ENCODE results near the gene TPRKB.
"Not testable (repeated sequence)": the region's sequence is repeated elsewhere in the genome, so short reads cannot be mapped to it uniquely, and the experiment has no call there.

Gene TPRKB

DNA sequence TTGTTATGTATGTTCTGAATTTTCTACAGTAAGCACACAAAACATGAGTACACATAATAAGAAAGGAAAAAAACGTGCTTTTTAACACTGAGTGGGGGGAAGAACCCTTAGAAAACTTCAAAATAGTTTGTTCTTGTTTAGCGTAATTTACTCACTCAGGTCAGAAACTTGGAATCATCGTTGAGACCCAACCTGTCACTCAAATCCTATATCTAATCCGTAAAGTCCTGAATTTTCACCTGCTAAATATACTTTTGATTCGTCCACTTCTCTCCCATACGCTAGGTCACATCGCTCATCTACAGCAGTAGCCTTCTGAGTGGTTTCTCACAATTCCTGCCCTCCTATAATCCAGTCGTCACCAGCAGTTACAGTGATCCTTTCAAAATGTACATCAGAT, 767 bp downstream of the TPRKB start:
- DNase-seq, result no peak

DNA sequence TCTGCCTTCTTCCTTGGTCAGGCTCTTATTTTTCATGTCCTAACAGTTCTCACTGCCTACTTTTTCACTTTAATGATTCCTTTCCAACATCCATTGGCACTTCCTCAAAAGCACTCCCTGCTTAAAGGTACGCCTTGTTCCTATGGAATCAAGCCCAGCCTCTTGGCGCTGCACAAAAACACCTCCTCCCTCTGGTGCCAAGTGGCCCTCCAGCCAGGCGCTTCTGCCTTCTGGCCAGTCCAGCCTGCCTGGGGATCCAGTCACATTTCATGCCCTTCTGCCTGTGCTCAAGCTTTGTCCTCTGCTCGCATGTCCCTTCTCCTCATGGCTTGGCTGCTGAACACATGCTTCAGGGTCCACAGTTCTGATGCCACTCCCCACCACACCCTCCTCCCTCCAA, 6.3 kb downstream of the TPRKB start:
- DNase-seq, result no peak

DNA sequence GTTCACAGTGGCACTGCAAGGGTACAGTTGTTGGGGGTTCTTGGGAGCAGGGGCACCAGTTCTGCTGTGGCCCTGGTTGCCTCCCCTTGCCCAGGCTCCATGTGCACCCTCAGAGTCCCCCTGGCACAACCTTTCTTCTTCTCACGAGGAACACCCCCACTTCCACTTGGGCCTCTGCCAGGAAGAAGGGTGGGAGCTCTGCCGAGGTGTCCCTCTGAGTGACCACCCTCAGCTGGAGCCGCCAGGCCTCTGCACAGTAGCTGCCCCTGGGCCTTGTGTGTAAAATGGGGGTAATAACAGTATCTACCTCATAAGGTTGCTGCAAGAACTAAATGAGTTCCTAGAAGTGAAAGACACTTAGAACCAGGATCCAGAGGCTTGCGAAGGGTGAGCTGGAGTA, 8.4 kb downstream of the TPRKB start:
- no peak for DNase-seq

DNA sequence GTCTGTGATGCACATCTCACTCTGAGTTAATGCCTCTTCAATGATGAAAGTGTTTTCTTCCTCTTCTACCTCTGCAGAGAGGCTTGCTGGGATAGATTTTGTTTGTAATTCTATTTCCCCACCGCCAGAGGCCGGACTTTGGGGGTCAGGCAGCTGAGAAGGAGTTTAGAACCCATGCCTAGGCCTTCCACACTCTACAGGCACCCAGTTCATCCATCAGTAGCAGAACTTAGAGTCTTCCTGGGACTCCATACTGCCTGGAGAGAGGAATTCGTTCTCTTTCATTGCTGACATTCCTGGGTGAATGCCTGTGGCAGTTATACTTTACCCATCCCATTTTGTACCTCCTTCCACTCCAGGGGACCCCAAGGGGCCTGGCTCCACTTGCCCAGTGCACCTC, 9.1 kb downstream of the TPRKB start:
- no peak for DNase-seq

DNA sequence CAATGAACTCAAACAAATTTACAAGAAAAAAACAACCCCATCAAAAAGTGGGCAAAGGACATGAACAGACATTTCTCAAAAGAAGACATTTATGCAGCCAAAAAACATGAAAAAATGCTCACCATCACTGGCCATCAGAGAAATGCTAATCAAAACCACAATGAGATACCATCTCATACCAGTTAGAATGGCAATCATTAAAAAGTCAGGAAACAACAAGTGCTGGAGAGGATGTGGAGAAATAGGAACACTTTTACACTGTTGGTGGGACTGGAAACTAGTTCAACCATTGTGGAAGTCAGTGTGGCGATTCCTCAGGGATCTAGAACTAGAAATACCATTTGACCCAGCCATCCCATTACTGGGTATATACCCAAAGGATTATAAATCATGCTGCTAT, 10.5 kb downstream of the TPRKB start:
- DNase-seq, result not testable (repeated sequence)

DNA sequence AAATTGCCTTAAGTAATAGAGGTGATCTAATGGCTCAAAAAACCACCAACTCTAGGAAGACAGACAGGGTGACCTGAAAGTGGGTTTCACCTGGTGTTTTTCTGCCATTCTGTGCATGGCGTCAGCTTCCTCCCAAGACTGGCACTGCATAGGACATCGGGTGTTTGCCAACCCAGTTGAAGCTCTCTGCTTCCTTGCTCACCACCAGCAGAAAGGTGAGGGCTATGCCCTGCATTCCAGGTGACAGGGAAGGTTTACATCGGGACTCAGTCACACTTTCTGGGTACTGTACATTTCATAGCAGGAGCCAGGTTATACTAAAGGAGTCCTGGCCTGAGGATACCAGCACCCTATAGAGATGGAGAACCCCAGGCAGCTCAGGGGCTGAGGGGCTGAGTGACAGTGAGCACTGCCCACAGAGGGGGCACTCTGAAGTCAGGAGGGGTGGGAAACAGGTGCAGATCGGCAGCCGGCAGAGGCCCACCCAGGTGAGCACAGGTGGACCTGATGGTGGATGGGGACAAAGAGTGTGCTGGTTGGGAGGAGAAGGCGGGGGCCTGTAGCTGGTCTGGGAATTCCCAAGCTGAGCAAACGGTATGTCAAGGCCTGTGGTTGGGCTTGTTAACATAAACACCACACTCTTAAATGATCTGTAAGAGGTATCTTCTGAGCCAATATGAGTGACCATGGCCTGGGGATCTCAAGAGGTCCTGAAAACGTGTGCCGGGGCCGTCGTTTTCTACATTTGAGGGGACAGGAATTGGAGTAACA, 18.1 kb downstream of the TPRKB start:
- no peak for DNase-seq

DNA sequence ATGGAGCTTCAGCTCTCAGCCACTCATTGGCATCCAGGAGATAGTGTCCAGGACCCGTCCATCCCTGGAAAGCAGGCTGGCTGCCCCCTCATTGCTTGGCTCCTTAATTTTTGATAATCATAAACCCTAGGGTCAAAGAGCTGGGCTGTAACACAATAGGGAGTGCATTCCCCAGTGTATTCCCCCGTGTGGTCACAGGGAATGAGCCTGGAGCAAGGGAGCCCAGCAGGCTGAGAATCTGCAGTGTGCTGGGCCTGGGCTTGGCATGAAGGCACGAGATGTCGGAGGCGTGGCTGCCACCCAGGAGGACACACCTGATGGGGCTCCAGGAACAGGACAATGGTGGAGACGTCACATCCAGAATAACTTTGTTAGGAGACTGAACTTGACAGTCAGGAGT, 18.7 kb downstream of the TPRKB start:
- no peak for DNase-seq

DNA sequence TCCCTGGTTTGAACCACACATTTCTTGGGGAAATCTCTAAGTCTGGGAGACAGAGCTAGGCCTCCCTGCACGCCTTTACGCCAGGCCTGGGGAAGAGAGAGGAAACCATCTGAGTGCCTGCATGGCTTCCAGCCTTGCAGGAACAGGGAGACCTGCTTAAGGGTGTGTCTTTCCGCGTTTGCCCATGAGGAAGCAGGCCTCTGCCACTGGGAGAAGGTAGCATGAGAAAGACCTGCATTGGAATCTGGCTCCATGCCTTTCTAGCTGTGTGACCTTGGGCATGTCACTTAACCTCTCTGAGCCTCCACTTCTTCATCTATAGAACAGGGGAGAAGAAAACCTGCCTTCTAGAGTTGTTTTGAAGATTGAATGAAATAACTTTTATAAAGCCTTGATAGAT, 19.4 kb downstream of the TPRKB start:
- not testable (repeated sequence) for DNase-seq

DNA sequence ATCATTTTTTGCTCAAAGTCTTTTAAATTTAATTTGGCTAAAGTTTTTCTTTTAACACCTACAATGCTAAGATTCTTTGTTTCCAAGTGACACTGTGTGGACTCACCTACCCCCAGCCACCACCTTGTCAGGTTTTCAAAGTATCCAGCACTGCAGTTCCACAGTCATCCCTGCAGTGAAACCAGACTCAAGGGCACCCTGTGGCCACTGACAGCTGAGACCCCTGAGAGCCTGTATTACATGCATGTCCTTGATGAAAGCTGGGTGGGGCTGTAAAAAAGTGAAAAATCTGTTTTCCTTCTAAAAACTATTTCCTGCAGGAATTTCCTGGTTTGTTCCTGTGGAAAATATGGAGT, 19.9 kb downstream of the TPRKB start:
- DNase-seq, result no peak

DNA sequence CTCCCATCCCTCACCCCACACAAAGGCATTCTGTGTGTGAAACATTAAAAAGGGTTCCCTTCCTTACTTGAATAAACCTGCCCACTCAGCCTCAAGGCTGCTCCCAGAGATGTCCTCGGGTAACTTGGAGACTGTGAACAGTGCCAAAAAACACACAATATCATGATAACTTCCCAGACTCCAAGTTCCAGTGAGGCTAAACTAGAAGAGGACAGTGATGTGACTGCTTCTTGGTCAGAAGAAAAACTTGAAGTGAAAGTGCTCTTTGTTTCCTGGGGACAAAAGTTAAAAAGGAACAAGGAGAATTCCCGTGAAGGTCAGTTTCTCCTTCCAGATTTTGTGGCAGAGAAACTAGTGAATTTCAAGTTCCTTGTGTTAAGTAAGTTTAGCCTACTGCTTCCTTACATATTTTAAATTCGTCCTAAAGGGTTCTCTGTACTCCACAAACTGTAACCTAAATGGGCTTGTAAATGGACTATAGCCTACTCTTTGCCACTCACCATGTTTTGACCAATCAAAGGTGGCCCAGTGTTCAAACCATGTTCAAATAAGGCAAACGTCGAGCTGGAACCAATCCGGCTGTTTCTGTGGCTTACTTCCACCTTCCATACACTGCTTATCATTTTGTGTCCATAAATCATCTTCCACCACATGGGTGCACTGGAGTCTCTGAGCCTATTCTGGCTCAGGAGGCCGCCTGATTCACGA, 20.4 kb downstream of the TPRKB start:
- DNase-seq, result no peak

DNA sequence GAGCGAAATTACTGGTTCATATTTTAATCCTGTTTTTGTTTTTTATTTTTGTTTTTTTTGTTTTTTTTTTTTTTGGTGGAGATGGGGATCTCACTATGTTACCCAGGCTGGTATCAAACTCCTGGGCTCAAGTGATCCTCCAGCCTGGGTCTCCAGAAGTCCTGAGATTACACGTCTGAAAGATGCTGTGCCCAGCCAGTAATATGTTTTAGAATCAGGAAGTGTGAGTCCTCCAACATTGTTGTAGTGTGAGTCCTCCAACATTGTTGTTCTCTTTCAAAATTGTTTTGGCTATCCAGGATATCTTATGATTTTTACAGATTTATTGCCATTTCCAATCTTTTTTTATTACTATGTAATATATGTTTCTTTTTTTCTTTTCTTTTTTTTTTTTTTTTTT, 23.1 kb downstream of the TPRKB start:
- DNase-seq, result no peak

DNA sequence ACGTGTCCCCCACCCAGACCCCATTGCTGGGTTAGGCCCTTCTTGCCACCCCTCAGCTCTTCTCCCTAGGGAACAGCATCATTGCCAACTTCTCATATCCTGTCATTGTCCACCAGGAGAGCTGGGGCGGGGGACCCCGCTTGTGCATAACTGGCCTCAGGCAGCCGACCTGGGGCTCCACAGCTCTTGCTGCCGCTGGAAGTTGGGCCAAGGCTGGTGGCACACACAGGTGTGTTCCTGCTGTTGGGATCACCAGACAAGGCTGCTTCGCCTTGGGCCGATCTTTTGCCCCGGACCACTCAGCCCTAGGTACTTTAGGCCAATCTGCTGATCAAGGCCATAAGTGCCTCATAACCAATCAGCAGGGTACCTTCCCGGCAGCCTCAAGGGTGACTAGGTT, 28.6 kb downstream of the TPRKB start:
- no peak for DNase-seq

DNA sequence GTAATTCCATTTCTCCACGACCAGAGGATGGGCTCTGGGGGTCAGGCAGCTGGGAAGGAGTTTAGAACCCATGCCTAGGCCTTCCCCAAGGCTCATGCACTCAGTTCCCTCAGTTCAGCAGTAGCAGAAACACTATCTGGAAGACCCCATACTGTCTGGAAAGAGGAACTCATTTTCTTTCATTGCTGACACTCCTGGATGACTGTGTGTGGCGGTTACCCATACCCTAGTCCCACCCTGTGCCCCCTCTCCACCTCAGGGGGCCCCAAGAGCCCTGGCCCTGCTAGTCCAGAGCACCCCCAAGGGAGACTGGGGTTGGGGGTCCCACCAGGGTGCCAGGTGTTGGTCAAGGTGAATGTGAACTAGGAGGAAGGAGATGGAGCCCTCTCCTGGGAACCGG, 29.5 kb downstream of the TPRKB start:
- DNase-seq, result no peak

DNA sequence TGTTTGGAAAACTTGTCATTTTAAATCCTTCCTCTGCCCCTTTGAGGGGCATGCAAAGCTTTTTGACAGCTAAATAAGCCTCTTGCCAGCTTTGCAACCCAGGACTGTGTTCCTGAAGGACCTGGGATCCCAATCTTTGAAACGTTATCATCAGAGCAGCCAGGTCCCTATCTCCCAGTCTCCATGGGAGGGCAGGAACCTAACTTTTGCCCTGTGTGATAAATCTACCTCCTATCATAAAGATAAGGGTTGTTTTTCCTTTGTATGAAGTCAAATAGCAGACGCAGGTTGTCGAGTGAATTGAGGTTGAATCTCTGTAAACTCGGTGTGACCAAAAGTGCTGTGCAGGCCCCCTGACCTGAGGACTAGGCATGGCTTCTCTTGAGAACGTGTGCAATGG, 30.1 kb downstream of the TPRKB start:
- no peak for DNase-seq

DNA sequence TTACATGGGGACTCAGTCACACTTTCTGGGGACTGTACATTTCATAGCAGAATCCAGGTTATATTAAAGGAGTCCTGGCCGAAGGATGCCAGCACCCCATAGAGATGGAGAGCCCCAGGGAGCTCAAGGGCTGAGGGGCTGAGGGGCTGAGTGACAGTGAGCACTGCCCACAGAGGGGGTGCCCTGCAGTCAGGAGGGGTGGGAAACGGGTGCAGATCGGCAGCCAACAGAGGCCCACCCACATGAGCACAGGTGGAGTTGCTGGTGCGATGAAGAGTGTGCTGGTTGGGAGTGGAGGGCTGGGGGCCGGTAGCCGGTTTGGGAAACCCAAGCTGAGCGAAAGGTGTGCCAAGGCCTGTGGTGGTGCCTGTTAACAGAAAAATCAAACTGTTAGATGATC, 32.1 kb downstream of the TPRKB start:
- DNase-seq, result no peak

DNA sequence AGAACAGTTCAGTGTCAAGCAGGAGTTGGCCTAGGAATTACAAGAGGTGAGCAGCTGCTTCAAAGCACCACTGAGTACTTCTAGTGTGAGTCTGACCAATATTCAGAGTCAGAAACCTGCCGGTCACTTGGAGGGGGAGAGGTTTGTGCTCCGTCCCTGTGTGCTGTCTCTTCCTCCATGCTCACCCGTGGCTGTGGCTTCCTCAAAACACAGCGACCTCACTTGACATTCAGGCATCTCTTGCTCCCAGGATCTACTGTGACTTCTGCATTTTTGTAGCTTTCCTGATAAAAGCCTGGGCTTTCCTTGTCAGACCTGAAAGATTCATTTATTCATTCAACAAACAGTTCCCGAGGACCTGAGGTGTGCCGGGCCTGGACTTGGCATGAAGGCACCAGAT, 32.9 kb downstream of the TPRKB start:
- DNase-seq, result no peak

DNA sequence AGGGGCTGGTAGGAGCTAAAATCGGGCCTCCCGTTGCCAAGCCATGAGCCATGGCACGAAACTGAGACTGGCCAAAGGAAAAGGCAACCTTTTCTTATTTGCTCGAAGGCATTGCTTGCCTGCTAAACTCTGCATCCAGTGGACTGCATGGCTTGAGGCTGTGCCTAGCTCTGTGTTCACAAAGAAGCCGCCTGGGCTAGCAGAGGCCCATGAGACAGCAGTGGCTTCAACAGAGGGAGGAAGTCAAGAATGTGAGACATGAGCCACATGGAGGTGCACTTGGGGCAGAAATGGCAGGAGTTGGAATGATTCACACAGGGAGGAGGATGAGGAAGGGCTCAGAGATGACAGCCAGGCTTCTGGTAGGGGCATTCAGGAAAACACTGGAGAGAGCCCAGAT, 33.5 kb downstream of the TPRKB start:
- DNase-seq, result no peak

DNA sequence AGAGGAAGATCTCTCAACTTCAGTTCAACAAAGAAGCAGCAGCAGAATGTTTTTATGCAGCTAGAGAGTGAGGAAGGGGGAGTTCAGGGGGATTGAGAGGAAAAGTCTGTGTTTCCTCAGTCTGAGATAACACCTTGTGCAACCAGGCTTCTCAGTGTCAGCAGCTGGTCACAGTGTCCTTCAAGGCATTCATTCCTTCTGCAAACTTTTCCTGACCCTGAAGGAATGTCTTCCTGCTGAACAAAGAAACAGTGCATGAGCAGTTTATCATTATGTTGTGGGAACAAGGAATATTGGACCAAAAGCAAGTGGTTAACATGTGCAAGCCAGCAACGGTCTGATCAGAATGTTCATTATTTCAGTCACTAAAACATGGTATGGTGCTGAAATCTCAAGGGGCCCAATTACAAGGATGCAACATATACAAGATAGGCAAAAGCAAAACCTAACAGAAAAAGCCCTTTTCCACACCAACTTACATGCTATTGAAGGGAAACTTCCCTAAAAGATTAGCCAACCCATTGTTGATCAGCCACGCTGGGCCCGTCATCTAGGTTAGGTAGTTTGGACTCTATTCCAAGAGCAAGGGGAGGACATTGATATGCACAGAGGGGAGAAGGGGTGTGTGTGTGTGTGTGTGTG, 34.2 kb downstream of the TPRKB start:
- DNase-seq, result not testable (repeated sequence)

DNA sequence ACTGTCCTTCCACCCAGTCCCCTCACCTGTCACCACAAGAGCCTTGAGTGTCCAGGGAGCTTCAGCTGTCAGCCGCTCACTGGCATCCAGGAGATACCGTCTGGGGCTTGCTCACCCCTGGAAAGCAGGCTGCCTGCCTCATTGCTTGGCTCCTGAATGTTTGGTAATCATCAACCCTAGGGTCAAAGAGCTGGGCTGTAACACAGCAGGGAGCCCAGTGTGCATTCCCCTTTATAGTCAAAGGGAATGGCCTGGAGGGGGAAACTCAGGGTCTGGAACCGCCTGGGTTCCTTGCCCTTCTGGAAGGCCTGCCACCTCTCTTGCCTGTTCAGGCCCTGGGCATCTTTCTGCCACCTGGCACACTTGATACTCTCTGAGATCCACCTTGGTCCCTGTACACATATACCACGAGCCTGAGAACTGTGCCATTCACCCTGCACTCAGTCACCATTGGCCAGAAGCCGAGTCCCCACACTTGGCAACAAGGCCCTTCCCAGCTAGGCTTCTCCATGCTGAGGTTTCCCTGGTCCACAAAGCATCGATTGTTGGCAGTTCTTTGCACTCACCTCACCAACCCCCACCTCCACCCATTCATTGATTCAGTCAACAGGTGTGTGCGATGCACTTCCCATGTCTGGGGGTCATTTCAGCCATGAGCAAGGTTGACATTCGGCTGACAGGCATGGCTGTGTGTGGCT, 35.0 kb downstream of the TPRKB start:
- DNase-seq, result no peak

DNA sequence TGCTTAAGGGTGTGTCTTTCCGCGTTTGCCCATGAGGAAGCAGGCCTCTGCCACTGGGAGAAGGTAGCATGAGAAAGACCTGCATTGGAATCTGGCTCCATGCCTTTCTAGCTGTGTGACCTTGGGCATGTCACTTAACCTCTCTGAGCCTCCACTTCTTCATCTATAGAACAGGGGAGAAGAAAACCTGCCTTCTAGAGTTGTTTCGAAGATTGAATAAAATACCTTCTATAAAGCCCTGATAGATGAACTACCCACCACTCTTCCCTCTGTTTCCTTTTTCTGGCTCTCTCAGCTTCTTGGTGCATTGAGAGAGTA, 35.7 kb downstream of the TPRKB start:
- DNase-seq, result not testable (repeated sequence)

DNA sequence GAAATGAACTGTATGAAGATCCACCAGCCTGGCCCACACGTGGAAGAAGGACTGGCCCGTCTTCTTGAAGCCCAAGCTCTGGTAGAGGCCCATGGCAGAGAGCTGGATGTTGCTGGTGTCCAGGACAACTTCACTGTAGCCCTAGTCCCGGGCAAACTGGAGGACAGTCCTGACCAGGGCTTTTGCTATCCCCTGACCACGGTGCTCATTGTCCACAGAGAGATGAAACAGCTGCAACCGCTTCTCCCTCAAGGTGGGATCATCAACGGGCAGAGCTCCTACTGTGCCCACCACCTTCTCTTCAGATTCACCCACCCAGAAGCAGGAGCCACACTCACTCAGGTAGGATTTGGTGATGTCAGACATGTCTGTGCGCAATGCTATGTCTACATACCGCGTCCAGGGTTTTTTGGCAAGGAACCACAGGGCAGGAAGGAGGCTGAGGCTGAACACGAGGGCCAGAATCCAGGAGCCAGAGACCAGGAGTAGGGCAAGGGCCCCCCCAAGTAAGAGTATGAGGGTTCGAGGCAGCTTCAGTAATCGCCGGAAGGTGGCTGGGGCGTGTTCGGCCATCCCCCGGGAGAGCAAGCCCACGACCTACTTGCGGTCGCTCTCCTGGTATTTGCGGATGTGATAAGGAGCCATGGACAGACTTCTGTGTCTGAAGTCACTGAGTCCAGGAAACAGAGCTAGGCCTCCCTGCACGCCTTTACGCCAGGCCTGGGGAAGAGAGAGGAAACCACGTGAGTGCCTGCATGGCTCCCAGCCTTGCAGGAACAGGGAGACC, 36.3 kb downstream of the TPRKB start:
- DNase-seq, result no peak

DNA sequence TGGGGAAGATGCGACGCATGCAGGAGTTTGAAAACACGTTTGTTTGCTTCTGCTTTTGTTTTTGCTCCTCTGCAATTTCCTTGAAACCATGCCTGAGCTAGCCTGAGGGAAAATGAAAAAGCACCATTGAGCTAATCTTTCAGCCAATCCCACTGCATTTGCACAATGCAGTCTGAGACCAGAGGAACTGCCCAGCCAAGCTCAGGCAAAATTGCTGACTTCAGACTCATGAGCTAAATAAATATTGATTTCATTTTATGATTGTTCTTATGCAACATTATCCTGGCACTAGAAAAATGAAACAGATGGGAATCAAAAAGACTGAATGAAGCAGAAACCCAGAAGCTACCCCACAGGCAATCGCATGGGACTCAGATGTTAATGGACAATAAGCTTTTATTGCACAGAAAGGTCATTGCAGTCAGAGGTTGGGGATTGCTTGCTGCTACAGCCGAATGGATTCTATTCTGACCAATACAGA, 37.0 kb downstream of the TPRKB start:
- no peak for DNase-seq

DNA sequence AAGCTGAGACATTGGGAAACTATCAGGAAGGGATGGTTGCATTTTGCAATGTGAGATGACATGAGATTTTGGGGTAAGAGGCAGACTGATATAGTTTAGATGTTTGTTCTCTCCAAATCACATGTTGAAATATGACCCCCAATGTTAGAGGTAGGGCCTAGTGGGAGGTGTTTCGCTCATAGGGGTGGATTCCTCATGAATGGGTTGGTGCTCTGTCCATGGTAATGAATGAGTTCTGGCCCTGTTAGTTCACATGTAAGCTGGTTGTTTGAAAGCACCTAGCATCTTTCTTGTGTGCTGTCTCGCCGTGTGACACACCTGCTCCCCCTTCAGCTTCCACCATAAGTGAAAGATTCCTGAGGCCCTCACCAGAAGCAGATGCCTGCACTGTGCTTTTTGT, 37.7 kb downstream of the TPRKB start:
- no peak for DNase-seq

Data from DMS53 (cell line).